Measurements from ENCODE around the gene SRD5A1. TPM values are rescaled to one million over a fixed set of nuclear protein-coding genes. Genes with fewer than 3 reads are reported as not detected.

The SRD5A1 gene
- total RNA-seq, 1 donor from 2014 or later = 35.1 TPM

DNA sequence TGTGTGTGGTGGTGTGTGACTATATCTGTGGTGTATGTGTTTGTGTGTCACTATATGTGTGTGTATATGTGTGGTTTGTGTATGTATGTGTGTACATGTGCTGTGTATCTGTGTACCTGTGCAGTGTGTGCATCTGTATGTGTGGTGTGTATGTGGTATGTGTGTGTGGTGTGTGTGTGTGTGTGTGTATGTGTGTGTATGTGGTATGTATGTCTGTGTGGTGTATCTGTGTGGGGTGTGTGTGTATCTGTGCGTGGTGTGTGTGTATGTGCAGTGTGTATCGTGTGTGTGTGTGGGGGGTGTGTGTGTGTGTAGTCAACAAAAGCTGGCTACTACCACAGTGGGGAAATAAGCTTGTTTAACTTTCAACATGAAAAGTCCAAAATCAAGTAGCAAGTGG is 48.4 kb downstream of the SRD5A1 start:
- DNase-seq (ENCODE audit: low spot score) = no peak
- ATAC-seq = no peak

DNA sequence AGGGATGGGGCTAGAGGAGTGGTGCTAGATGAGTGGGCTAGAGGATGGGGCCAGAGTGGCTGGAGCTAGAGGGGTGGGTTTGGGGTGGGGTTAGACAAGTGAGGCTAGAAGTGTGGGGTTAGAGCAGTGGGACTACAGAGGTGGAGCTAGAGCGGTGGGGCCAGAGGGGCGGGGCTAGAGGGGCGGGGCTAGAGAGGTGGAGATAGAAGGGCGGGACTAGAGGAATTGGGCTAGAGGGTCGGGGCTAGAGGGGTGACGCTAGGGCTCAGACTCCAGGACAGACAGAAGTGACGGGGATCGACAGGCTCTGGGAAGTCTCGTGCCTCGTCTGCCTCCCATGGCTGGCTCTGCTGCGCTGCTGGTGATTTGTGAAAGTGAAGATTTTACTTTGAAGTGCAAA is 49.0 kb downstream of the SRD5A1 start:
- ATAC-seq (no peak), DNase-seq (ENCODE audit: low spot score) (no peak)

GRCh38 chr5:6683241-6683640 is 50.0 kb downstream of the SRD5A1 start:
- DNase-seq (ENCODE audit: low spot score) = no peak
- ATAC-seq = no peak

DNA sequence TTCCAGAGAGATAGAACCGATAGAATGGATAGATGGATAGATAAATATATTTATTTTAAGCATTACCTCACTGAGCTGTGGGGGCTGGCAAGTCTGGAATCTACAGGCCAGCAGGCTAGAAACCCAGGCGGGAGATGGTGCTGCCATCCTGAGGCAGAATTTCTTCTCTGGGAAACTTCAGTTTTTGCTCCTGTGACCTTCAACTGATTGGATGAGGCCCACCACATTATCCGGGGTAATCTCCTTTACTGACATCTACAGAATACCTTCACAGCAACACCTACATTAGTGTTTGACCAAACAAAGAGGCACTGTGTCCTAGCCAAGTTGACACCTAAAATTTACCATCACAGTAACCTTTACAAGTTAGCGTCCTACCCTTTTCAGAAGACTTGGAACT is 50.8 kb downstream of the SRD5A1 start:
- ATAC-seq = no peak
- no peak for DNase-seq (ENCODE audit: low spot score)

DNA sequence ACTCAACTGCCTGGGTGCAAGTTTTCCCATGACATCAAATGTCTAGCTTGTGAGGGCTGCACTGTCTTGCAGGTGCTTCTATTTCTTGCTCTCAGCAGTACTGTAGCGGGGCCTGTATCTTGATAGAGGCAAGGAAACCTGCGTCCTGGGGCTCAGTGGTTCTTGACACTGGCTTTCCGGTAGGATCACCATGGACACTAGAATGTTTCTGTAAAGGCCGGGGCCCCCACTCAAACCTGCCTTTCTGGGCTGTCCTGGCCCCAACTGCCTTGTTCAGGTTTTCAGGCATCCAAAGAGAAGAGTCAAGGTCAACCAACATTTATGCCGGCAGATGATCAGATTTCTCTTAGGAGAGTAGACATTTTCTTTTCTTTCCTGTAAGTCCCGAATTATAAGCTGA is 53.3 kb downstream of the SRD5A1 start:
- ATAC-seq (no peak), DNase-seq (ENCODE audit: low spot score) (no peak)

DNA sequence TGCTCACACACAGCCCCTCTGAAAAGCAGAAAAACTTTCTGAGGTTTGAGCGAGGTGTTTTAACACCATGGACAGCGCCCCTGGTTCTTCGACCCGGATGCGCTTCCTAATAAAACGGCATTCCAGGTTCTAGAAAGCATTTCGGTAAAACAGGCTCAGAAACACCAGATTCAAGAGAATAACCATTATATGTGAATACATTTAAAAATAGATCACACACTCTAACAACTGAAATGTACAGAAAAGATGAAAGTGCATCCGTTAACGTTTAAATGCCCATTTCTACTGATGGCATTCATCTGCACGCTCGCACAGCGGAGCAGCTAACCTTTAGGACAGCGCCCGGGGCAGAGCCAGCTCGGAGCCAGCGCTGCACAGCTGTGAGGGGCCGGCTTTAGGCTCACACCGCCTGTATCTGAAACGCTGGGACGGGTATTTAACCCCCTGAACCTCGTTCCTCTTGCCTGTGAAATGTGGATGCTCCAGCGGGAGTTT is 53.7 kb downstream of the SRD5A1 start:
- DNase-seq (ENCODE audit: low spot score) (no peak), ATAC-seq (peak; percentile 90)

DNA sequence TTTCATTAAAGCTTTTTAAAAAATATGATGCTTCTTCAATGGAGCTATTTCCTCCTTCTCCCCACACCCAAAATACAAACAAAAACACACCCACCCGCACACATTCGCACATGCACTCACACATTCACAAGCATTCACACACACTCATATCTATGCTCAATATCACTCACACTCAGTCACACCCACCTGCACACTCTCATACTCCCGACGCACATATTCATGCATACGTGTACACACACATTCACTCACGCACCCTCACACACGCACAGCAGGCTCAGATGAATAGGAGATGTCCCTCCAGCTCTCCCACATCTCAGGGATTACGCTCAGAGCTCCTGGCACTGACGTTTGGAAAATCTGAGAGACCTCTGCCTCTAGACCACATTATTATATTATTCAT is 54.3 kb downstream of the SRD5A1 start:
- ATAC-seq (no peak), DNase-seq (ENCODE audit: low spot score) (no peak)

- DNase-seq (ENCODE audit: low spot score) (no peak), ATAC-seq (no peak)
Observed at GRCh38 chr5:6692906-6693305, 59.7 kb downstream of the SRD5A1 start.

- DNase-seq (ENCODE audit: low spot score) = no peak
- ATAC-seq = no peak
Observed at GRCh38 chr5:6698696-6699095, 65.5 kb downstream of the SRD5A1 start.

- DNase-seq (ENCODE audit: low spot score) (no peak), ATAC-seq (no peak)
Observed at GRCh38 chr5:6699357-6699756, 66.1 kb downstream of the SRD5A1 start.

DNA sequence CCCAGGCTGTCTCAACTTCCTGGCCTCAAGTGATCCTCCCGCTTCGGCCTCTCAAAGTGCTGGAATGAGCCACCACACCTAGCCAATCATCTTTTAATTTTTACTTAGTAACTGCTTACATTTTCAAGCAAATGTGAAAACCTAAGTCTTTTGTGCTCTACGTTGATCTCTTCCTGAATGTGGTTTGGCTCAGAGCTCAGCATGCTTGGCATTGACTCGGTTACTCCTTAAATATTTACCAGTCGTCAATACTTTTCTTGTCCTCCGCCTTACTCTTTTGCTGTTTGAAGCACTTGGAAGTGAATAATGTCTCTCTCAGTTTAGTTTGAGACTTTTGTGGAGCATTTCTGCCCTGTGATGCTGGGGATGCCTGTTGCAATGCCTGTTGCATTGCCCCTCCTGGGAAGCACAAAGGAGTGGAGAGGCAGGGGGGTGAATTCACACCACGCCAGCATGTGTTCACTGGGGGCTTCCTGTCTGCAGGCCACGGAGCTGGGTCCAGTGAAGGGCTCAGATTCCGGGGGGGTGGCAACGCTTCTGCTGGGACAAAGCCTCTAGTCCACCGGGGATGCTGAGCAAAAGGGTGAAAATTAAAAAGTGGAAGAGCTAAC is 66.9 kb downstream of the SRD5A1 start:
- DNase-seq (ENCODE audit: low spot score) (no peak), ATAC-seq (no peak)

DNA sequence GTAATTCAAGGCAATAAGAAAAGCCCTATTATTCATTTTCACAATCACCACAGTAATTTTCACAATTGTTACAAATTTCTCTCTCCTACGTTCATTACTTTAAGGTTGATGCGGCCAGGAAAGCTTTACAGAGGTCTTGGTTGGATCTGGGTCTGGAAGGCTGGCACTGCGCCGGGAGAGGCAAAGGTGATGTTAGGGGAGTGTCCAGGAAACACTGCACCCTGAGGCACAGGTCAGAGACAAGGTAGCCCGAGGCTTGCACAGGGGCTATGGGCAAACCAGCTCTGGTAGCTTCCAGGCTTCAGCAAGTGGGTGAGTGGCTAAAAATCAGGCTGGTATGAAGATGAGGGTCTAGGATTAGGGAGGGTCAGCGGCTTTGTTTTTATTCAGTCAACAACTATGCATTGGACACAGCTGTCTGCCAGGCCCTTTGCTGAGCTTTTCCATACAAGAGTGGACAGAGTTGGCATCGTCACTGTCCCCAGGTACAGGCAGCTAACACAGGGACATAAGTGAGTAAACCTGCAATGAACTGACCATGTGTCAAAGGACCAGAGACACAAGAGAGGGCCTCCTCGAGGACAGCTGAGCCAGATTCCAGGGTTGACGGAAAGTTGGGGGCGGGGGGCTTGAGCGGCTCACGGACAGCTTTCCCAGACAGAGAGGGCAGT is 67.6 kb downstream of the SRD5A1 start:
- DNase-seq (ENCODE audit: low spot score) = no peak
- ATAC-seq = no peak

- ATAC-seq (no peak), DNase-seq (ENCODE audit: low spot score) (no peak)
Observed at GRCh38 chr5:6701491-6701890, 68.3 kb downstream of the SRD5A1 start.

- no peak for DNase-seq (ENCODE audit: low spot score)
- no peak for ATAC-seq
Observed at GRCh38 chr5:6702633-6703032, 69.4 kb downstream of the SRD5A1 start.

GRCh38 chr5:6703806-6704205 is 70.6 kb downstream of the SRD5A1 start:
- DNase-seq (ENCODE audit: low spot score) (no peak), ATAC-seq (no peak)

DNA sequence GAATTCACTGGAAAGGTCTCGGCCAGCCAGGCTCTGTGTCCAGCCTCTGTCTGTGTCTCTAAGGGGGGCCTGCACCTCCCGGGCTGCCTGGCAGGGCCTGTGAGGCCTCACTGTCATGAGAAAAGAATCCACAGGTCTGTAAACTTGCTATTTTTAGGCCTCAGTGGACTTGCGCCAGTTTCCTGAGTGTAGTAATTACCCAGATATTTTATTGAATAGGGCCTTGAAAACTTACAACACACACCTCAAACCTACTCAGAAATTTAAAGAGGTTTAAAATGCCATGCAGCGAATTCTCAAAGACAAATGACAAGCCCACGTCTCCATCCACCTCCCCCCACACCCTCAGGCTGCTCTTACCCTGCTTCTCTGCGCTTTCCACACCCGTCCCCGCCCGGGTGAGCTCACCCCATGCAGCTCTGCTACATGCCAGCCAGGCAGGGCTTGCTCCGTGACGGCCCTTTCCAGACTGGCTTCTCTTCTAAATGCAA is 71.2 kb downstream of the SRD5A1 start:
- DNase-seq (ENCODE audit: low spot score) (peak; percentile 38), ATAC-seq (no peak)

DNA sequence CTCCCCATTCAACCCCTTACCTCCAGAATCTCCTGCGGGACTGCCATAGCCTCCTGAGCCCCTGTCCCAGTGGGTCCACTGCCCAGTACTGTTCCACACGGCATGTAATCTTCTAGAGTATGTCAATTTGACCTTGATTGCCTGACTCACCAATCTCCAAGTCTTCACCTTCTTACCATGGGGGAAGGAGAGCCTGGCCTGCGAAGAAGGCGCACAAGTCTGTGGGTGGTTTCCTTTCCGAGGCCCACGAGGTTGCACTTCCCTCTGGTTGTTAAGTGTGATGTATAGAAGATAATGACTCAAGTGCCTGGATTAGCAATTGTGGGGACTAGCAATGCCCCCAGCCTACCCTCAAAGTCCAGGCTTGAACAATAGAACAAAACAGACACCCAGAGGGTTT is 71.8 kb downstream of the SRD5A1 start:
- DNase-seq (ENCODE audit: low spot score) (peak; percentile 28), ATAC-seq (no peak)

GRCh38 chr5:6705959-6706358 is 72.7 kb downstream of the SRD5A1 start:
- no peak for ATAC-seq
- DNase-seq (ENCODE audit: low spot score) = peak; percentile 21

DNA sequence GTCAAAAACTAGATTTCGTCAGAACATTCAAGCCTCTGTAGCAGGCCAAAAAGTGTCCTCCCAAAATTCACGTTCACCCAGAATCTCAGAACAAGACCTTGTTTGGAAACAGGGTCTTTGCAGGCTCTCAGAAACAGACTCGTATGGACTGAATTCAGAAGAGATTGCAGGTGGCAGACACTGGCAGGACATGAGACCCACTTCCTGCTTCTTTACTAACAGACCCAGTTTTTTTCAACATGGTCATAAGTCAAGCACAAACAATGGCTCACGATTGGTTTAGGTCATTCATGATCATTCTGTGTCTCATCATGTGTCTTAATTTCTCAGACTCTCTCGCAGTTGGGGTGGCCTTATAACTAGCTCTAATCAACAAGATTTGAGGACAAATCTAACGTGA is 74.6 kb downstream of the SRD5A1 start:
- no peak for ATAC-seq
- no peak for DNase-seq (ENCODE audit: low spot score)

GRCh38 chr5:6708814-6709213 is 75.6 kb downstream of the SRD5A1 start:
- DNase-seq (ENCODE audit: low spot score) = peak; percentile 35
- no peak for ATAC-seq

DNA sequence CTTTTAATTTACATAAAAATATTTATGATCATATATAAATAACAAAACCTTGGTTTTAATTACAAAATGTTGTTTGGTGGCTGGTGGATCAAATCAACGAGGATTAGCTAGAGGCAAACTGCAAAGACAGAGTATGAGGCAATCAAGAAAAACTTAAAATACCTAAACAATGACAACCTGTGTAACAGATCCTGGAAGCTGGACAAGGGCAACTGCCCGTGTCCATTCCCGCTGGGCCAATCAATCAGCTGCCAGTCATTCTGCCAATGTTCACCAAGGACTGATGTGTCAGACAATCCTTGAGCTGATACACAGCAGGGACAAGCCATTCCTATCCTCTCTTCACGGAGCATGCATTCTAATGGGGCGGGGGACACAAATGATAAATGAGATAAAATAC is 76.8 kb downstream of the SRD5A1 start:
- ATAC-seq = no peak
- peak; percentile 62 for DNase-seq (ENCODE audit: low spot score)

DNA sequence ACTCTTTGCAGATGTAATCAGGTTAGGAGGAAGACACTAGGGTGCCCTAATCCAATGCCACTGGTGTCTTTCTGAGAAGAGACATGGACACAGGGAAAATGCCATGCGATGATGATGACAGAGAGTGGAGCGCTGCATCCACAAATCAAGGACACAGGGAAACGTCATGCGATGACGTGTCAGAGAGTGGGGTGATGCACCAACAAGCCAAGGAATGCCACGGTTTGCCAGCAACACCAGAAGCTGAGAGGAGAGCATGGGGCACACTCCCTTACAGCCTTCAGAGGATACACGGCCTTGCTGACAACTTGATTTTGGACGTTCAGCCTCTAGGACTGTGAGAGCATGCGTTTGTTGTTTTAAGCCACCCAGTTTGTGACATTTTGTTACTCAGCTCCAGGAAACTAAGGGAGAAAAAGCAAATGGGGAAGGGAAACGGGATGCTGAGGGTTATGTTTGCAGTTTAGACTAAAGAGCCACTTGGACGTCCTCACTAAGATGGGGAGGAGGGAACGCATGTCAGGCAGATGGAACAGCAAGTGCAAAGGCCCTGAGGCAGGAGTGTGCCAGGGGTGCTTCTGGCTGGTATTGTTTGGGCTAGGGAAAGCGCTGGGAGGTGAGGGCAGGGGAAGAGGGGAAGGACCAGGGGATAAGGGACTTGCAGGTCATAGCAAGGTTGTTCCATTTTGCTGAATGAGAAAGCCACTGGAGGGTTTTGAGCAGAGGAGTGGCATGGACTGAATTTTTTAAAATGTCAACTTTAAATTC is 77.5 kb downstream of the SRD5A1 start:
- ATAC-seq (no peak), DNase-seq (ENCODE audit: low spot score) (peak; percentile 40)
